Measurements from ENCODE around the gene ATP8B4.

Gene ATP8B4

DNA sequence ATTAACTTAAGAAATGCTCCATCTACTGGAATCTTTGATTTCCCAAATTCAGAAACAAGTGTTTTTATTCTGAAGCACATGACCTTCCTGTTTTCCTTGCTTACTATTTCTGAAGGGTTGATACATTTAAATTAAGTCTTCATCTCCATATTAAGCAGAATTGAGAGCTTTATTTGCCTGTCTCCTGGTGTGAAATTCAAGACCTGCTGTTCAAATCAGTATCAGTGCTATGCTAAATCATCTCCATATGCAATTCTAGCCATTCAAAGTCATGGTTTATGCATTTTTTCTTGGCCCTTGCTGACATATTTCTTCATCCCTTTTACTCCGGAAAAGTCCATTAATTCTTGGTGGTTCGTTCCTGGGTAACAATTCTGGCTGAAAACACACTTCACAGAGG, 195.4 kb downstream of the ATP8B4 start:
- DNase-seq, result no peak

- DNase-seq, result no peak
Measured at GRCh38 chr15:49919034-49919433, 200.0 kb downstream of the ATP8B4 start.

DNA sequence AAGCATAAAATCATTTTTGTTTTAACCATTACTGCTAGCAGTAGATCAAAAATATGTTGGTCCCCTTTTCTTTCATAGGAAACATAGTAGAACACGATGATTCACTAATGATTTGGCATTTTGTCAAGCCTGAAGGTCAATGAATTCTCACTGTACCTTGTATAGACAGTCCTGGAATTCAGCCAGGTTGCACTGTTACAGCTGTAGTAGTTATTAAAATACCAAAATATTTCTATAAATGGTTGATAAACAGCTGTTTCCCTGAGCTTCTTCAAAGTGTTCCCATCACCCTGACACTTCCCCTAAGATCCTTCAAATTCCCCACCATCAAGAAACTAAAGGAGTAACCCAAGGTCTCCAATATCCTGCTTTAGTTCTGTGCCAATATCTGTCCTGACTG, 200.9 kb downstream of the ATP8B4 start:
- no peak for DNase-seq

- no peak for DNase-seq
Measured at GRCh38 chr15:49916998-49917397, 202.0 kb downstream of the ATP8B4 start.

DNA sequence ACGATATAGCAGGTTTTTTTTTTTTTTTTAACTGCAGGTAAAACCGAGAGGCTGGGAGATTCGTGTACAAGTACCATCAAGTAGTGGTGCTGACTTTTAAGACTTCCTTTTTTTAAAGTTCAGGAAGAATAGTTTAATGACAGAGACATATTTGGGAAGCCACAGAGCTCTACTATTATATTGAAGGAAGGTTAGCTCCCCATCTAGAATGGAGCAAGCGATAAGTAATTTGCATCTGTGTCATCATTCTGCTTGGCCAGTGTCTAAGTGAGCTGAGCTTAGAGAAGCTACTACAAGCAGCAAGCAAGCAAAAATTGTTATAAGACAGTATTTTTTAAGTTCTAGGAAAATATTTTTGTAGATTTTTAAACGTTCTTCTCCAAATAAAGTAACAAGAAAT, 203.2 kb downstream of the ATP8B4 start:
- no peak for DNase-seq

- DNase-seq, result no peak
Measured at GRCh38 chr15:49908933-49909295, 210.1 kb downstream of the ATP8B4 start.

GRCh38 chr15:49908236-49908932, 210.6 kb downstream of the ATP8B4 start:
- no peak for DNase-seq

DNA sequence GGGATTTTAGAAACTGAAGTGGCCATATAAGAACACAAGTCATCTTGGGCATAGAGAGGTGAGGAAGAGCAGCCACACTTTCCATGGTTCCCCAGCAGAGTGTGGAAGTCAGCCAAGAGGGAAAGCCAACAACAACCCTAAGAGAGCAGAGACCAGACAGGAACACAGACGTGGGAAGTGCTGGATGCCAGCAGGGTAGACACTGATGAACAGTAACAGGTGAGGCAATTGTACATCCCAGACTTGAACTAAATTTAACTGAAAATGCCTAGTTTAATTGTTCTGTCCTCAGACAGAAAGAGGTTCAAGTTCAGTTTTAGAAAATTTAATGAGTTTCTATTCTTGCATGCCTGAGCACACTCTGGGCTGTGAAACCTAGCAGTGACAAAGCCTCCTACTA, 212.1 kb downstream of the ATP8B4 start:
- no peak for DNase-seq

GRCh38 chr15:49905221-49905620, 213.8 kb downstream of the ATP8B4 start:
- DNase-seq, result no peak

DNA sequence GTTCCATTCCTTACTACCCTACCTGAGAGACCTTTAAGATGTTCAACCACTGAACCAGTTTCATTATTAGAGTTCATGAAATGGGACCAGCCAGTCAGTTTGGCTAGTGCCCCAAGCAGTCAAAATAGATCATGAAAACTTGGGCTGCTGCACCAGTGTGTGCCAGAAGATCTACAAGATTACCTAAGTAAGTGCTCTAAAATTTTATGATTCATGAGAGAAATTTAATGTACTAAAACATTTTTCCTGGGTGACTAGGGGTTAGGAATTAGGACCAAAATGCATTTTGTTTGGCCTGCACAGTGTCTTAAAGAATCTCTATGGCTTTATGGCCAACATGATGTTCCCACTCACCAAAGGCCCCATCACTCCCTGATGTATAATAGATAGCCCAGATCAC, 214.7 kb downstream of the ATP8B4 start:
- no peak for DNase-seq

DNA sequence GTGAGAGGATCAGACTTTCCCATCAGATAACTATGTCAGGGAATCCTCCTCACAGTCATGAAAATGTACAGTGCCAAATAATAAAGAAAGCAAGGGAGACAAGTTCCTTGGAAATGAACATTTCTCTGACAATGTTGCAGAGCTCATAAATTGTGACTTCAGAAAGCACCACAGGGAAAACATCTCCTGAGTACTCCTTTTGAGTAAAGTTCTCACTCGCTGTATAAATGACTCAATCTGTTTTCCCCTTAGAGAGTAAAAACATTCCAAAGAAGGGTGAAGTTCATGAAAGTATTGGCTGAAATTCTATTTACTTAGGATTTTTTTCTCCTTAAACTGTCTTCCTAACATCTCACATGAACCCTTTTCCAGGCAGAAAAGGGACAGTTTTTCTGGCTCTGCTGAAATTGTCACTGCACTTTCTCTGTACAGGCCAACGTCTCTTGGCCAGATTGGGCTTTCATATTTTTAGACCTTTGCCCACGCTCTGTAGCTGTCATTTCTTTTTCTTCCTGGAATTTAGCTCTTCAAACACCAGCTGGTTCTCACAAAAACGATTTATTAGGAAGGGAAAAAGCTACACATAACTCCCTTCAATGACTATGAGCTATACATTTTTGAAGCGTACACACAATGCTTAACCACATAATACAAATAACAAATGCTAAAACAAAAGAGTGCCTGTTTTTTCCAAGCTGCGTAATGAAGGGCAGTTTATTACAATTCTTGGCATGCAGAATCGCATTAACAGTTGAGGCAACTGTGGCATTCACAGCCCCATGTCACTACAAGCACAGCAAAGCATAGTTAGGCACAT, 216.1 kb downstream of the ATP8B4 start:
- no peak for DNase-seq

DNA sequence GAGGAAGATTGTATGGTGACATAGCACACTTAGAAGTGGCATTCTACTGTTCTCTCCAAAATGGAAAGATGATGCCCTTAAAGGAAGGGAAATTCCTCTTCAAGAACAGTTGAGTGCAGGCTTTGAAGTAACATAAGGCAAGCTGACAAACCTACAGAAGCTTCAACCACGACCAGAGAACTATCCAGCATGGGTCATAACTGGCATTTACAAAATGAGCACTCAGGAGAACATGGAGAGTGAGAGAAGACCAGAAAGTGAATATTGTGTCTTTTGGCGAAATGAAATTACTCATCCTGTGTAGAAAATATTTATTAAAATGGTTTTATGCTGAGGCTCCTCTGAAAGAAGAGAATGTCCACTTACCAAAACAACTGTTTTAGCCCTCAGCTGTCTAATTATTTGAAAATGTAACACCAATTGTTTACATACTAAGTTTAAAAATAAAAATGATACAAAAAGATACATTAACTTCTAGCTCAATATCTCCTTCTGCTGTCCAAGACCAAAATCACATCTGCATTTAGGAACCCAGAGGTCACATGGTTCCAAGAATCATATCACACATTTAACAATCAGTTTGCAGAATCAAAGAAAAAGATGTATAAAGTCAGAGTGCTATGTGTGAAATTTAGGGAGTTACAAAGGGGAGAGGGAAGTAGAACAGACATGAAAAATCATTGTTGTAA, 216.9 kb downstream of the ATP8B4 start:
- no peak for DNase-seq

DNA sequence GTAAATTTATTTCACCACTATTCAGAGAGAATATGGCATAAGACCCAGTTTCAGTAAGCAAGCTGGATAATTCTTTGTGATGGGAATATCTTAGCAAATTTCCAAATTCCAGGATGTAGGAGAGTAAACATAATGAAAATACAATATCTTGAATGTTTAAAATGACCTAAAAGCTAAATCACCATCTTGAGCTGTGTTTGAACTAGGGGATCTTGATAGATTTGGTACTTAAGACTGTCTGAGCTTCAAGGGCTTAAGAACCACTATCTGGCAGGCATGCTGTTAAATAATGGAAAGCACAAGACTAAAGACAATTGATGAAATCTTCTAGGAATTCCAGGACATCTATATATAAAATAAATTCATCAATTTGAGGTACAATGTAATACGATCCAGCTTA, 217.7 kb downstream of the ATP8B4 start:
- DNase-seq, result no peak

DNA sequence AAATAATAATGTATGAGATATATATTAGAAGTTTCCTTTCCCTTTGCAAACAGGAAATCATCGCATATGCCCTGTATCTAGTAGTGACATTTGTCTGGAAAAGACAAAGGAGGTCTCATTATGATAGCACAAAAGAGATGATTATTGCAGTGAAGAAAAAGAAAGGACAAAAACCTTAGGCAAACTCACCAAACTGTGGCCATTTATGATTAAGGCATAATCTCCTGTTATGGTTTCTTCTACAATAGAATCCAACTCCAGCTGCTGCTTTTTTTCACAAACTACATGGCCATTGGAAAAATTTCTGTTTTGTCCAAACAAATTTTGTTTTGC, 218.2 kb downstream of the ATP8B4 start:
- no peak for DNase-seq

DNA sequence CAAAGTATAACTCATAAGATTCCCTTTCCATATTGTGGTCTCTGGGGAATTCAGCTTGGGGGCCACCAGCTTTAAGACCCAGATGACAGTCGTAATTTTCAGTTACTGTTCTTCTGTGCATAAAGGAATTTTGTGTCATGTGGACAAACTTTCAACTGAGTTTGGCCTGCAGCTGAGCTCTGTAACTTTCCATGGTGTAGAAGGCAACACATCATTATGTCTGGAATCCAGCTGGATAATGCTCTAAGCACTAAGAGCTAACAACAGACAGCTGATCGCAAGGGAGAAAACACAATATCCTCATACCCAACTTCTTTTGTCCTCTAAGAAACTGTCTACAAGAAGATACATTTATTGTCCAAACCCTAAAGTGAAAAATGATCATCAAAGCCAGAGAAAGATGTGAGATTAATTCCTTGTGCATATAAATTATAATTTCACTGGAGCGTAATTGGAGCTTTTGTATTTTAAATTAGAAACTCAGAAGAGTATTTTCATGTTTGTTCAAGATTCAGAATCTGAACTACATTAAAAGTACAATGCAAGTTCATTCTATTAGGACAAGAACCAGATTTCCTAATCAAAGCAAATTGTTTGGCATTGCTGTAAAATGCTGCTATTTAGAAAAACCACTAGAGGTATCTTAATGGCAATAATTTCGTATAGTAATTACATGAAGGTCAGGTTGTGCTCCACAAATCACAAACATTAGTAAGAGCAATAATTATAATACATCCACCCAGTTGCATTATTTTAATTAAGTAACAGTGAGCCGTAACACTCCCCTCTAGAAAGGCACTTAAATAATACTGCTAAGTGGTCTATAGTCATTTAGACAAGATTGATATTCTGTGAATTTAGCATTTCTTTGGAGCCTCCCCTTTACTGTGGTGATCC, 218.8 kb downstream of the ATP8B4 start:
- no peak for DNase-seq

- no peak for DNase-seq
Measured at GRCh38 chr15:49898575-49899283, 220.3 kb downstream of the ATP8B4 start.

DNA sequence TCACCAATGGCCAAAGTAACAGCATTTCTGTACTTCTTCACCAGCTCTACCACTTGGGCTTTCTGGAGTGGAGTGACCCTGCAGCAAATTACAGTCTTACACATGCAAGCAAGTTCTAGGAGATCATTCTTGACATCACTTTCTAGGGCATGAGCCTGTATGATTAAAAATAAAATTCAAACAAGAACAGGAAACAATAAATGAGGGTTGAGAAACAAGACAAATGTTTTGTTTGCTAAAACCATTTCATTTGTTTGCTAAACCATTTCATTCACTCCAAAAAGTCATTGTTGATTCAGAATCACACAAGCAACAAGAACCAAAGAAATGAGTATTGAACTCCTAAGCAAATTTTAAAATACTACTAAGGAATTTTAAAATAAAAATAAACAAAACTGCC, 220.9 kb downstream of the ATP8B4 start:
- no peak for DNase-seq

DNA sequence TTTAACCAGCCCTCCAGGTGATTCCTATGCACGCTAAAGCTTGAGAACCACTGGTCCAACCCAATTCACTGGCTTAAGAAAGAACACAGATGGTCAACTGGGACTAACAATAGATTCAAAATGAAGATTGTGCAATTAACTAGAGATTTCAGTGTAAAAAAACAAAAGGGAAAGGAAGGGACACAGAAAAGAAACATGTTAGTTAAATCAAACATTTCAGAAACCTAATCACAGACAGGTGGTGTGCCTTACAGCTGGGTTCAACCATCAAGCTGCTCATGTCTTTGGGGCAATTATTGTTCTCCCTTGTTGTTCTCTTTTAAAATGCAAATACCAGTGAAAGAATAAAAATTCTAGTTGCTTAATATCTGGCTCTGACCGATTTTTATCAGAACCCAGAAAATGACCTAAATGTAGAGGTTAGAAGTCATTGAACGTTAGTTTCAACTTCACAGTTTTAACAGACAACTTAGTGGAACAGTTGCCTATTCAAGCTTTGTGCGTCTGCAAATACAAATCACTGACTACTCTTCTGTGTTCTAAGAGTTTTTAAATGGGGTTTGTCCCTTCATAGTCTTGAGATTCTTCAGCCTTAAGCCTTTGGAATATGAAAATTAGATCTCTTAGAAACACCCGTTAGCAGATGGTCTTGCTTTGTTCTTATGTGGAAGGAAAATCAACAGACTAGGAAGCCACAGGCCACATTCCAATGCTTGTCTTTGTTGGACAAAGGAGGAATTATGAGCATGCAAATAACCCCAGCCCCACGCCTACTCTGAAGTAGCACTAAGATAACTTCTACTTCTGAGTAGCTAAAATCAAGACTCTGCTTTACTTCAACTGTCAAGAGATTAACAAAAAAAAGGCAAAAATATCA, 223.4 kb downstream of the ATP8B4 start:
- DNase-seq, result no peak

DNA sequence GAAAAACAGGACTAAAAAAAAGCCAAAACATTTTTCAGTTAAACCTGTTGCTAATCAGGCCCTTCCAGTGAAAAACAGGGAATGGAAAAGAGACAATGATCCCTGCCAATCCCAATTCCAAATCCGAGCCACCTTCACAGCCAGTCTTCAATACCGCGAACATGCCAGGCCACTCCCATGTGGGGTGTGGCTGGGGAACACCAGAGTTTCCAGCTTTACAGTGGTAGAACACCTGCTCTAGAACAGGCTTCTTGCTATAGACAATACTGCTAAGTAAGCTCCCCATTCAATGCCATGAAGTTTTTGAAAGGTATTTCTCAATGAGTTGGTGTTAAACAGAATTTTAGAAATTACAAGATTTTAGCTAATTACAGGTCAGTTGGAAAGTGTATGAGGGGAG, 228.3 kb downstream of the ATP8B4 start:
- no peak for DNase-seq

GRCh38 chr15:49889536-49889935, 229.5 kb downstream of the ATP8B4 start:
- DNase-seq, result no peak

GRCh38 chr15:49888734-49889133, 230.3 kb downstream of the ATP8B4 start:
- DNase-seq, result no peak

- no peak for DNase-seq
Measured at GRCh38 chr15:49888323-49888693, 230.7 kb downstream of the ATP8B4 start.

Data from activated CD8-positive, alpha-beta memory T cell treated with anti-CD3 and anti-CD28 coated beads, Interleukin-2, amount 50 U/mL, for 4 hours (primary cell).